GM18868 (cell line): ENCODE measurements around the gene RUFY1.
A peak's percentile ranks its signal among the peaks of the same experiment; 100 is the strongest.

Source experiments
- ATAC-seq: cut with Tn5 transposase; IDR thresholded peaks from one replicate; pipeline ENCODE4 v1.9.1; 2021; ENCODE audit warnings: mild to moderate bottlenecking, moderate library complexity; ENCODE audit not compliant: unreplicated experiment

Gene RUFY1

GRCh38 chr5:179657302-179658178, 107.2 kb downstream of the RUFY1 start:
- peak; percentile 85 for ATAC-seq

- ATAC-seq: peak; percentile 69
Observed at GRCh38 chr5:179658179-179658856, 108.0 kb downstream of the RUFY1 start.
